Measurements from ENCODE around the gene MACIR. TPM values are rescaled to one million over a fixed set of nuclear protein-coding genes. Genes with fewer than 3 reads are reported as not detected.

The MACIR gene
- total and polyA plus RNA-seq, 9 of the 15 experiments (the other 6 are each of a cell fraction or from before 2014, with no cell fraction given), result 1.4 to 11.6 (median 9.4) TPM

- DNase-seq (ENCODE audit: extremely low read depth in 1 of 4, low spot score in 3 of 4) (no peak), ATAC-seq (no peak), FAIRE-seq (no peak)
- H3K9me3 ChIP-seq (replicated peaks; ENCODE audit: control insufficient read depth, insufficient read depth, low read depth, low read length), result no peaks in the 10 kb centered on the region
- no peak overlapping the region for H2AFZ ChIP-seq (ENCODE audit: low read depth, low read length)
- no peaks in the 10 kb centered on the region for H3K36me3 ChIP-seq (ENCODE audit: control insufficient read depth, insufficient read depth, low read length)
- WGBS (ENCODE audit: insufficient coverage, low coverage, missing lambda C conversion rate), result 4% methylated on average over 3 of the region's 3 CpGs
- no peak overlapping the region for H3K4me3 ChIP-seq
- POLR2A ChIA-PET, result interaction anchor here (0.7 kb wide), 1 partner anchor 14 kb away, joined by 3 read pairs; no protein-coding TSS in a partner anchor
- no peaks in the 10 kb centered on the region for H3K79me2 ChIP-seq (ENCODE audit: control insufficient read depth, insufficient read depth, low read length)
- TF ChIP-seq KHSRP (IDR thresholded peaks at IDR 0.05), result no peak
- TF ChIP-seq L3MBTL2 (IDR thresholded peaks at IDR 0.05), result no peak
- no peak for TF ChIP-seq RHOXF2B (CRISPR knock-in tag; conservative IDR thresholded peaks at IDR 0.05)
- no peak for TF ChIP-seq KLF1 (tag; IDR thresholded peaks at IDR 0.05)
- TF ChIP-seq RBFOX2 (IDR thresholded peaks at IDR 0.05; ENCODE audit: low read depth, low read length), result no peak
- TF ChIP-seq POLR2AphosphoS2 (IDR thresholded peaks at IDR 0.05; ENCODE audit: low read length), result no peak
- TF ChIP-seq, protein P1, sequence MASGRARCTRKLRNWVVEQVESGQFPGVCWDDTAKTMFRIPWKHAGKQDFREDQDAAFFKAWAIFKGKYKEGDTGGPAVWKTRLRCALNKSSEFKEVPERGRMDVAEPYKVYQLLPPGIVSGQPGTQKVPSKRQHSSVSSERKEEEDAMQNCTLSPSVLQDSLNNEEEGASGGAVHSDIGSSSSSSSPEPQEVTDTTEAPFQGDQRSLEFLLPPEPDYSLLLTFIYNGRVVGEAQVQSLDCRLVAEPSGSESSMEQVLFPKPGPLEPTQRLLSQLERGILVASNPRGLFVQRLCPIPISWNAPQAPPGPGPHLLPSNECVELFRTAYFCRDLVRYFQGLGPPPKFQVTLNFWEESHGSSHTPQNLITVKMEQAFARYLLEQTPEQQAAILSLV (tag; IDR thresholded peaks at IDR 0.05), result no peak
- TF ChIP-seq, protein P2, sequence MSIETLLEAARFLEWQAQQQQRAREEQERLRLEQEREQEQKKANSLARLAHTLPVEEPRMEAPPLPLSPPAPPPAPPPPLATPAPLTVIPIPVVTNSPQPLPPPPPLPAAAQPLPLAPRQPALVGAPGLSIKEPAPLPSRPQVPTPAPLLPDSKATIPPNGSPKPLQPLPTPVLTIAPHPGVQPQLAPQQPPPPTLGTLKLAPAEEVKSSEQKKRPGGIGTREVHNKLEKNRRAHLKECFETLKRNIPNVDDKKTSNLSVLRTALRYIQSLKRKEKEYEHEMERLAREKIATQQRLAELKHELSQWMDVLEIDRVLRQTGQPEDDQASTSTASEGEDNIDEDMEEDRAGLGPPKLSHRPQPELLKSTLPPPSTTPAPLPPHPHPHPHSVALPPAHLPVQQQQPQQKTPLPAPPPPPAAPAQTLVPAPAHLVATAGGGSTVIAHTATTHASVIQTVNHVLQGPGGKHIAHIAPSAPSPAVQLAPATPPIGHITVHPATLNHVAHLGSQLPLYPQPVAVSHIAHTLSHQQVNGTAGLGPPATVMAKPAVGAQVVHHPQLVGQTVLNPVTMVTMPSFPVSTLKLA (conservative IDR thresholded peaks at IDR 0.05), result no peak
- no peak for TF ChIP-seq RBM39 (optimal IDR thresholded peaks at IDR 0.05; ENCODE audit: low read depth, low read length)
- TF ChIP-seq CREBBP (IDR thresholded peaks at IDR 0.05; ENCODE audit: low read depth, low read length), result no peak
- TF ChIP-seq ZNF347 (CRISPR knock-in tag; IDR thresholded peaks at IDR 0.05; ENCODE audit: low read depth), result no peak
- no peak for TF ChIP-seq PRMT5 (CRISPR knock-in tag; IDR thresholded peaks at IDR 0.05)
- no peak for TF ChIP-seq SMARCC2 (IDR thresholded peaks at IDR 0.05; ENCODE audit: low read depth)
- TF ChIP-seq PRPF4 (IDR thresholded peaks at IDR 0.05; ENCODE audit: insufficient read depth, low read depth, low read length, poor library complexity, severe bottlenecking), result no peak
- no peak for TF ChIP-seq NCOA6 (IDR thresholded peaks at IDR 0.05)
- TF ChIP-seq TCF7L2 (IDR thresholded peaks at IDR 0.05; ENCODE audit: low read depth, low read length), result no peak
- CTCF ChIA-PET (ENCODE audit: low intra/inter-chr PET ratio), result no interaction called here
- no peaks in the 10 kb centered on the region for H3K4me1 ChIP-seq (replicated peaks in 1 of 2; ENCODE audit: control insufficient read depth in 2 of 2, insufficient read depth in 2 of 2, low read length in 2 of 2)
- no peak overlapping the region for H3K4me2 ChIP-seq (ENCODE audit: insufficient read depth, low read length)
- no peaks in the 10 kb centered on the region for H4K20me1 ChIP-seq (replicated peaks; ENCODE audit: control insufficient read depth, insufficient read depth, low read length)
- no peak overlapping the region for H3K9ac ChIP-seq (ENCODE audit: insufficient read depth in 1 of 2, low read depth in 2 of 2, low read length in 2 of 2)
- intact Hi-C loops (cut with micrococcal nuclease), result no loop called here
- BruUV-seq (replicated peaks), result no TSS peak
- no peaks in the 10 kb centered on the region for H3K27me3 ChIP-seq (ENCODE audit: control insufficient read depth in 2 of 2, insufficient read depth in 2 of 2, low read length in 2 of 2)
- in situ Hi-C loops (cut with MboI), result no loop called here
- no peak overlapping the region for H3K27ac ChIP-seq (ENCODE audit: extremely low read depth, low read depth, low read length)
- H3K9me1 ChIP-seq (ENCODE audit: control insufficient read depth, insufficient read depth, low read length), result no peaks in the 10 kb centered on the region
Measured at GRCh38 chr5:103307470-103307869, 48.9 kb downstream of the MACIR start.
